Upper lobe of right lung (tissue), 1 donor: Measurements from ENCODE around the gene PARP3. TPM values are rescaled to one million over a fixed set of nuclear protein-coding genes. Genes with fewer than 3 reads are reported as not detected.

Source experiments
- ATAC-seq: fragments of 200-7000 bp; cut with Tn5 transposase; one replicate; pipeline ENCODE4 v1.9.1; 2020; ENCODE audit warnings: mild to moderate bottlenecking, moderate library complexity
- DNase-seq: peaks from one replicate; pipeline ENCODE4 v3.0.0-alpha.2; 2020
- H3K27ac ChIP-seq: fragments of 200-600 bp; one replicate; pipeline ENCODE4 v1.8.0; 2022
- H3K27me3 ChIP-seq: fragments of 200-600 bp; one replicate; pipeline ENCODE4 v1.8.0; 2022; ENCODE audit warnings: mild to moderate bottlenecking
- H3K36me3 ChIP-seq: fragments of 200-600 bp; one replicate; pipeline ENCODE4 v1.8.0; 2022
- H3K4me1 ChIP-seq: fragments of 200-600 bp; one replicate; pipeline ENCODE4 v1.8.0; 2022
- H3K4me3 ChIP-seq: fragments of 200-600 bp; one replicate; pipeline ENCODE4 v1.8.0; 2022; ENCODE audit warnings: mild to moderate bottlenecking
- H3K9me3 ChIP-seq: fragments of 200-600 bp; one replicate; pipeline ENCODE4 v1.8.0; 2022
- intact Hi-C: fragments of 100-400 bp; cut with DNase I; formaldehyde crosslinking; loops from one replicate; pipeline ENCODE4 v1.11.0; 2022
- total RNA-seq: library from RNA; stranded (reverse); fragmentation: NEBNext Ultra II Directional; extraction: Animal tissue kit (Norgen Biotek cat#: 25700); gene quantifications from one replicate; pipeline ENCODE4 v1.2.1, GENCODE V29; 2021
- TF ChIP-seq, protein P1 (sequence below): fragments of 200-600 bp; IDR thresholded peaks from one replicate; pipeline ENCODE4 v1.8.0; 2022; ENCODE audit warnings: antibody characterized with exemption
- donor health status: DM: no; HTN: yes; CAD: no; lungs with severe emphysema.

PARP3 gene
- total RNA-seq, 1 donor from 2014 or later: 20.9 TPM

DNA sequence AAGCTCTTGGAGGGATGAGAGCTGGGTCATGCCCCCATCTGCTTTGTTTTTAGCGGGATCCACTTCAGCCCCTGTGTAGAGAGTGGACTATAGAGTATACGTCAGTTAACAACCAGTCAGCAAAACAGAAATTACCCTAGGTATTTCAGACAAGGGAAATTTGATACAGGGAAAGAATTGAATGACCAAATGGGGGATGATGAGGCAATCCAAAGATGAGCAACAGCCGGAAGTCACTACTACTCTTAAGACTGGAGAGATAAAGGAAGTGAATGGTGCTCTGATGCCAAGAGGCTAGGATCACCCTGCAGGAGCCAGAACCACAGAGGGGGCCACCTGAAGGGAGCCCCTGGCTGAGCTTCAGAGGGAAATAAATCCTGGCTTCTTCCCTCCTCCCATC, 11.3 kb downstream of the PARP3 start:
- no peak for DNase-seq
- no peak overlapping the region for H3K27ac ChIP-seq
- H3K4me3 ChIP-seq: no peak overlapping the region
- H3K4me1 ChIP-seq: peaks cover 8% of the 10 kb centered on the region
- no peaks in the 10 kb centered on the region for H3K36me3 ChIP-seq
- TF ChIP-seq, protein P1, sequence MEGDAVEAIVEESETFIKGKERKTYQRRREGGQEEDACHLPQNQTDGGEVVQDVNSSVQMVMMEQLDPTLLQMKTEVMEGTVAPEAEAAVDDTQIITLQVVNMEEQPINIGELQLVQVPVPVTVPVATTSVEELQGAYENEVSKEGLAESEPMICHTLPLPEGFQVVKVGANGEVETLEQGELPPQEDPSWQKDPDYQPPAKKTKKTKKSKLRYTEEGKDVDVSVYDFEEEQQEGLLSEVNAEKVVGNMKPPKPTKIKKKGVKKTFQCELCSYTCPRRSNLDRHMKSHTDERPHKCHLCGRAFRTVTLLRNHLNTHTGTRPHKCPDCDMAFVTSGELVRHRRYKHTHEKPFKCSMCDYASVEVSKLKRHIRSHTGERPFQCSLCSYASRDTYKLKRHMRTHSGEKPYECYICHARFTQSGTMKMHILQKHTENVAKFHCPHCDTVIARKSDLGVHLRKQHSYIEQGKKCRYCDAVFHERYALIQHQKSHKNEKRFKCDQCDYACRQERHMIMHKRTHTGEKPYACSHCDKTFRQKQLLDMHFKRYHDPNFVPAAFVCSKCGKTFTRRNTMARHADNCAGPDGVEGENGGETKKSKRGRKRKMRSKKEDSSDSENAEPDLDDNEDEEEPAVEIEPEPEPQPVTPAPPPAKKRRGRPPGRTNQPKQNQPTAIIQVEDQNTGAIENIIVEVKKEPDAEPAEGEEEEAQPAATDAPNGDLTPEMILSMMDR: no peak
- intact Hi-C loops: no loop called here
- no peaks in the 10 kb centered on the region for H3K9me3 ChIP-seq
- H3K27me3 ChIP-seq: no peaks in the 10 kb centered on the region
- peak; percentile 43 for ATAC-seq

DNA sequence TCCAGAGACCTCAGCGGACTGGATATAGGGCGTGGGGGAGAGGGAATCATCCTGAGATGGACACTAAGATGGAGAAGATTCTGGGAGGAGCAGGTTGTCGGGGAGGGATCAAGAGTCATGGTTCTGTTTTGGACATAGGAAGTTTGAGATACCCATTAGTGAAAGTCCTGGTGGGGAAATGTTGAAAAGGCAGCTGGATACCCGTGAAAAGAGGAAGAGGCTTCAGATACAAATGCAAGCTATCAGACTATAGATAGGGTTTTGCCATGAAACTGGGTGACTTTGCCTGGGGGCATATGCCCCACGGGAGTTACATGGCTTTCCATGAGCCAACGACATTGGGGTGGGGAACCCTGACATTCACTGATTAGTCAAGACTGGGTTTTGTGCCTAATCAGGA, 11.9 kb downstream of the PARP3 start:
- Histone ChIP-seq H3K27ac (no peak overlapping the region), H3K36me3 (no peaks in the 10 kb centered on the region), H3K27me3 (no peaks in the 10 kb centered on the region), H3K4me3 (no peak overlapping the region), H3K9me3 (no peaks in the 10 kb centered on the region), H3K4me1 (peaks cover 8% of the 10 kb centered on the region)
- intact Hi-C loops: no loop called here
- no peak for ATAC-seq
- TF ChIP-seq, protein P1: no peak
- DNase-seq: no peak

DNA sequence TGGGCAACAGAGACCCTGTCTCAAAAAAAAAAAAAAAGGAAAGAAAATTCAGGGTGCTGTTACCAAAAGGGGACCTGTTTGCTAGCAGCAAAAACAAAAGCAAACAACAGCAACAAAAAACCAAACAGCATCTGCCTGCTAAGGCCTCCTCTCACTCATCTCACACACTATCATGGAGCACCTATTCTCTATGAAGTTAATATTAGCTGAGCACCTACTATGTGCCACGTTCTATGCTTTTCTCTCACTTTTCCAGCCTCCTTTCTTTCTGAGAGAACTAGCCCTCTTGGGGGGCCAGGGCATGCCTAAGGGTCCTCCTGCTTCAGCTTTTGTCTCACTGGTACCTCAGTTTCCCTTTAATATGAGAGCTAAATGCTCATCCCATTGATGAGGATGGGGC, 12.6 kb downstream of the PARP3 start:
- intact Hi-C loops: no loop called here

DNA sequence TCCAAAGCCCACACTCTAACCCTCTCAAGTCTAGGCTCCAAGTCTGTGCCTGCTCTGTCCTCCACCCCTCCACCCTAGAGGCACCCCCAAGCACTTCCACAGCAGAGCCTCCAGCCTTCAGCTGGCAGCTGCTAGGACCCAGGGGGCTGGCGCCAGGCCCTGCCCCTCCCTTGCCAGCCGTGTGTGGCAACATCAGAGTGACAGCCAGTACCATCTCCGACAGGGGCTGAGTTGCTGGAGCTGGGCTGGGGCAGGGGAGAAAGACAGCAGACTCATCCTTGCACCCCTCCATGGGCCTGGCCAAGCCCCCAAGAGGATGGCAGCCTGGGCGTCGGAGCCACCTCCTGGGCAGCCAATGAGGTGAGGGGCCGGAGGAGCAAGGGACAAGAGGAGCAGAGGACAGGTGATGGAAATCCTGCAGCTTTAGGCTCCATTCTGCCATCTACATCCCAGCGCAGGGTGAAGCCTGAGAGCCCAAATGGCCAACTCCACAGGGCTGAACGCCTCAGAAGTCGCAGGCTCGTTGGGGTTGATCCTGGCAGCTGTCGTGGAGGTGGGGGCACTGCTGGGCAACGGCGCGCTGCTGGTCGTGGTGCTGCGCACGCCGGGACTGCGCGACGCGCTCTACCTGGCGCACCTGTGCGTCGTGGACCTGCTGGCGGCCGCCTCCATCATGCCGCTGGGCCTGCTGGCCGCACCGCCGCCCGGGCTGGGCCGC, 13.2 kb downstream of the PARP3 start, which contains the start of gene GPR62:
Gene GPR62 (plus strand): TSS at position 207 of the 718 bp plus-strand sequence. CDS start 272 bp downstream, at position 479.
- H3K27ac ChIP-seq: peak within 1 kb of the TSS; percentile 60
- intact Hi-C loops: no loop called here
- peak; percentile 58 for DNase-seq
- peak within 1 kb of the TSS; percentile 43 for H3K4me3 ChIP-seq
- TF ChIP-seq, protein P1: no peak
- H3K9me3 ChIP-seq: no peaks in the 10 kb centered on the region
- H3K36me3 ChIP-seq: no peaks in the 10 kb centered on the region
- no peak for ATAC-seq
- H3K4me1 ChIP-seq: peaks cover 8% of the 10 kb centered on the region
- no peaks in the 10 kb centered on the region for H3K27me3 ChIP-seq

More for the DNA sequence above, 12.6 kb downstream of the PARP3 start:
- no peak for DNase-seq
- H3K4me3 ChIP-seq: no peak overlapping the region
- no peak overlapping the region for H3K27ac ChIP-seq
- H3K9me3 ChIP-seq: no peaks in the 10 kb centered on the region
- peaks cover 8% of the 10 kb centered on the region for H3K4me1 ChIP-seq
- TF ChIP-seq, protein P1: no peak
- H3K27me3 ChIP-seq: no peaks in the 10 kb centered on the region
- no peak for ATAC-seq
- H3K36me3 ChIP-seq: no peaks in the 10 kb centered on the region

DNA sequence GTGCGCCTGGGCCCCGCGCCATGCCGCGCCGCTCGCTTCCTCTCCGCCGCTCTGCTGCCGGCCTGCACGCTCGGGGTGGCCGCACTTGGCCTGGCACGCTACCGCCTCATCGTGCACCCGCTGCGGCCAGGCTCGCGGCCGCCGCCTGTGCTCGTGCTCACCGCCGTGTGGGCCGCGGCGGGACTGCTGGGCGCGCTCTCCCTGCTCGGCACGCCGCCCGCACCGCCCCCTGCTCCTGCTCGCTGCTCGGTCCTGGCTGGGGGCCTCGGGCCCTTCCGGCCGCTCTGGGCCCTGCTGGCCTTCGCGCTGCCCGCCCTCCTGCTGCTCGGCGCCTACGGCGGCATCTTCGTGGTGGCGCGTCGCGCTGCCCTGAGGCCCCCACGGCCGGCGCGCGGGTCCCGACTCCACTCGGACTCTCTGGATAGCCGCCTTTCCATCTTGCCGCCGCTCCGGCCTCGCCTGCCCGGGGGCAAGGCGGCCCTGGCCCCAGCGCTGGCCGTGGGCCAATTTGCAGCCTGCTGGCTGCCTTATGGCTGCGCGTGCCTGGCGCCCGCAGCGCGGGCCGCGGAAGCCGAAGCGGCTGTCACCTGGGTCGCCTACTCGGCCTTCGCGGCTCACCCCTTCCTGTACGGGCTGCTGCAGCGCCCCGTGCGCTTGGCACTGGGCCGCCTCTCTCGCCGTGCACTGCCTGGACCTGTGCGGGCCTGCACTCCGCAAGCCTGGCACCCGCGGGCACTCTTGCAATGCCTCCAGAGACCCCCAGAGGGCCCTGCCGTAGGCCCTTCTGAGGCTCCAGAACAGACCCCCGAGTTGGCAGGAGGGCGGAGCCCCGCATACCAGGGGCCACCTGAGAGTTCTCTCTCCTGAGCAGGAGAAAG, 14.0 kb downstream of the PARP3 start:
- no peaks in the 10 kb centered on the region for H3K27me3 ChIP-seq
- peak overlapping the region; percentile 60 for H3K27ac ChIP-seq
- H3K4me3 ChIP-seq: peak overlapping the region; percentile 43
- ATAC-seq (peak; percentile 71), DNase-seq (no peak)
- TF ChIP-seq, protein P1: peak; percentile 50
- H3K36me3 ChIP-seq: no peaks in the 10 kb centered on the region
- peaks cover 8% of the 10 kb centered on the region for H3K4me1 ChIP-seq
- H3K9me3 ChIP-seq: no peaks in the 10 kb centered on the region
- intact Hi-C loops: no loop called here
